Measurements from ENCODE around the gene ZNF10.

ZNF10 gene

DNA sequence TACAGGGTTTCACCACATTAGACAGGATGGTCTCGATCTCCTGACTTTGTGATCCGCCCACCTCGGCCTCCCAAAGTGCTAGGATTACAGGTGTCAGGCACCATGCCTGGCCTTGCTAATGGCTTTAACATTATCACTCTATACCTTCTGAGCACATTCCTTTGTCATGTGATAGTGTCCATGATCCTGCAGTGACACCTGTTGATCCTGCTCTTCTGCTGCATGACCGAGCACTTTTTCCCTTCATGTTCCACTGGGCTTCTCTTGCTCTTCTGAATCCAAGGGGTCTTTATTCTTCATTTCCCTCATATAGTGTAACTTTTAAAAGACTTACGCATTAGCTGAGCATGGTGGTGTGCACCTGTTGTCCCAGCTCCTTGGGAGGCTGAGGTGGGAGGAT, 62.4 kb downstream of the ZNF10 start:
- in situ Hi-C loops (cut with MboI; ENCODE audit: low sequenced_read_pairs), result no loop called here

DNA sequence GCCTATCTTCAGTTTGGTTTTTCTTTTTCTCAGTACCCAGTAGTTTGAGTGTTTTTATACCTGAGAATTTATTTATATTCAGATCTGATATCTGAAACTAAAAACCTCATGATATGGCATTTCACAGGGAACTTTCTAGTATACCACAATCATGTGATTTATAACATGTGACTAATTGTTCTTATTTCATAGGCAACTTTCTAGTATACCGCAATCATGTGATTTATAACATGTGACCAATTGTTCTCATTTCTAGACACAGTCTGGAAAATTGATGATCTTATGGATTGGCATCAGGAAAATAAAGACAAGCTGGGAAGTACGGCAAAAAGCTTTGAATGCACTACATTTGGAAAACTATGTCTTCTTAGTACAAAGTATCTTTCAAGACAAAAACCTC, 71.5 kb downstream of the ZNF10 start:
- in situ Hi-C loops (cut with MboI; ENCODE audit: low sequenced_read_pairs), result no loop called here

DNA sequence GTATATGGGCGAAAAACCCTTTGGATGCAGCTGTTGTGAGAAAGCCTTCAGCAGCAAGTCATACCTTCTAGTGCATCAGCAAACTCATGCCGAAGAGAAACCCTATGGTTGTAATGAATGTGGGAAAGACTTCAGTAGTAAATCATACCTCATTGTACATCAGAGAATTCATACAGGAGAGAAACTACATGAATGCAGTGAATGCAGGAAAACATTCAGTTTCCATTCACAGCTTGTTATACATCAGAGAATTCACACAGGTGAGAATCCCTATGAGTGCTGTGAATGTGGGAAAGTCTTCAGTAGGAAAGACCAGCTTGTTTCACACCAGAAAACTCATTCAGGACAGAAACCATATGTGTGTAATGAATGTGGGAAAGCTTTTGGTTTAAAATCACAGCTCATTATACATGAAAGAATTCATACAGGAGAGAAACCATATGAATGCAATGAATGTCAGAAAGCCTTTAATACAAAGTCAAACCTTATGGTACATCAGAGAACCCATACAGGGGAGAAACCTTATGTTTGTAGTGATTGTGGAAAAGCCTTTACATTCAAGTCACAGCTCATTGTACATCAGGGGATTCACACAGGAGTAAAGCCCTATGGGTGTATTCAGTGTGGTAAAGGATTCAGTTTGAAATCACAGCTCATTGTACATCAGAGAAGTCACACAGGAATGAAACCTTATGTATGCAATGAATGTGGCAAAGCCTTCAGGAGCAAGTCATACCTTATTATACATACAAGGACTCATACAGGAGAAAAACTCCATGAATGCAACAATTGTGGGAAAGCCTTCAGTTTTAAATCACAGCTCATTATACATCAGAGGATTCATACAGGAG, 72.3 kb downstream of the ZNF10 start:
- in situ Hi-C loops (cut with MboI; ENCODE audit: low sequenced_read_pairs), result no loop called here

DNA sequence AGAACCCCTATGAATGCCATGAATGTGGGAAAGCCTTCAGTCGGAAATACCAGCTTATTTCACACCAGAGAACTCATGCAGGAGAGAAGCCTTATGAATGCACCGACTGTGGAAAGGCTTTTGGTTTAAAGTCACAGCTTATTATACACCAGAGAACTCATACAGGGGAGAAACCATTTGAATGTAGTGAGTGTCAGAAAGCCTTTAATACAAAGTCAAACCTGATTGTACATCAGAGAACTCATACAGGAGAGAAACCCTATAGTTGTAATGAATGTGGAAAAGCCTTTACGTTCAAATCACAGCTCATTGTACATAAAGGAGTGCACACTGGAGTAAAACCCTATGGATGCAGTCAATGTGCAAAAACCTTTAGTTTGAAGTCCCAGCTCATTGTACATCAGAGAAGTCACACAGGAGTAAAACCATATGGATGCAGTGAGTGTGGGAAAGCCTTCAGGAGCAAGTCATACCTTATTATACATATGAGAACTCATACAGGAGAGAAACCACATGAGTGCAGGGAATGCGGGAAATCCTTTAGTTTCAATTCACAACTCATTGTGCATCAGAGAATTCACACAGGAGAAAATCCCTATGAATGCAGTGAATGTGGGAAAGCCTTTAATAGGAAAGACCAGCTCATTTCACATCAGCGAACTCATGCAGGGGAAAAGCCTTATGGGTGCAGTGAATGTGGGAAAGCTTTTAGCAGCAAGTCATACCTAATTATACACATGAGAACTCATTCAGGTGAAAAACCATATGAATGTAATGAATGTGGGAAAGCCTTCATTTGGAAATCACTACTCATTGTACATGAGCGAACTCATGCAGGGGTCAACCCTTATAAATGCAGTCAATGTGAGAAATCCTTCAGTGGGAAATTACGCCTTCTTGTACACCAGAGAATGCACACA, 73.2 kb downstream of the ZNF10 start:
- in situ Hi-C loops (cut with MboI; ENCODE audit: low sequenced_read_pairs), result no loop called here

DNA sequence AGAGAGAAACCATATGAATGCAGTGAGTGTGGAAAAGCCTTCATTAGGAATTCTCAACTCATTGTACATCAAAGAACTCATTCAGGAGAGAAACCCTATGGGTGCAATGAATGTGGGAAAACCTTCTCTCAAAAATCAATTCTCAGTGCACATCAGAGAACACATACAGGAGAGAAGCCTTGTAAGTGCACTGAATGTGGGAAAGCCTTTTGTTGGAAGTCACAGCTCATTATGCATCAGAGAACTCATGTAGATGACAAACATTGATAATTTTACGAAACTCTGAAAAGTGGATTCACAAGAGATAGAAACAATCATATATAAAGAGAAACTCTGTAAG, 73.8 kb downstream of the ZNF10 start:
- in situ Hi-C loops (cut with MboI; ENCODE audit: low sequenced_read_pairs), result no loop called here

DNA sequence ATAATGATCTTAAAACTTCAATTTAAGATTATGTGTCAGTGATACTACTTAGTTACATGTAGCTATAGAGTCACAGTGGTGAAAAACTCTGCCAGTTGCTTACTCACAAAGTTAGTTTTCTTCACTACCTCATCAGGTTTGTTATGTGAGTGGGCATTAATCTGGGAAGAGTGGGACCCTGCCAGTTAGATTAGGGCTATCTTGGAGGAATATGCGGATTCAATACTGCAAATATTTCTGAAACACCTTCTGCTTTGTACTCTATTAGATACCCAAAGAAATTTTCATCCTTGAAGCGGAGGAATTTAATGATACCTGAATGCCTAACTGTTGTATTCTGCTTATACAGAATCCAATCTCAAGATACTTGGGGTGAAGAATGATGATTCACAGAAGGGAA, 76.0 kb downstream of the ZNF10 start:
- in situ Hi-C loops (cut with MboI; ENCODE audit: low sequenced_read_pairs), result no loop called here
